GM19324 (cell line): ENCODE results near the gene LILRB4.
"Not testable (repeated sequence)": the region's sequence is repeated elsewhere in the genome, so short reads cannot be mapped to it uniquely, and the experiment has no call there.

Experiments used
- ATAC-seq: cut with Tn5 transposase; IDR thresholded peaks from one replicate; pipeline ENCODE4 v1.9.1; 2021; ENCODE audit warnings: mild to moderate bottlenecking, moderate library complexity; ENCODE audit not compliant: unreplicated experiment, low FRiP score

Gene LILRB4

GRCh38 chr19:54691582-54692297 is 29.0 kb downstream of the LILRB4 start:
- no peak for ATAC-seq

- no peak for ATAC-seq
These were observed 29.5 kb downstream of the LILRB4 start for GRCh38 chr19:54692298-54692615.

GRCh38 chr19:54694648-54695047 is 31.9 kb downstream of the LILRB4 start:
- ATAC-seq, result no peak

GRCh38 chr19:54696117-54696548 is 33.3 kb downstream of the LILRB4 start:
- no peak for ATAC-seq

- no peak for ATAC-seq
These were observed 34.0 kb downstream of the LILRB4 start for GRCh38 chr19:54696766-54697165.

- ATAC-seq, result not testable (repeated sequence)
These were observed 34.9 kb downstream of the LILRB4 start for GRCh38 chr19:54697716-54698115.

- ATAC-seq, result no peak
These were observed 42.1 kb downstream of the LILRB4 start for GRCh38 chr19:54704928-54705327.

GRCh38 chr19:54707962-54708361 is 45.2 kb downstream of the LILRB4 start:
- no peak for ATAC-seq

- ATAC-seq, result no peak
These were observed 46.0 kb downstream of the LILRB4 start for GRCh38 chr19:54708781-54709180.

- ATAC-seq, result no peak
These were observed 46.6 kb downstream of the LILRB4 start for GRCh38 chr19:54709212-54709948.

GRCh38 chr19:54709956-54710355 is 47.2 kb downstream of the LILRB4 start:
- ATAC-seq, result not testable (repeated sequence)
